Sigmoid colon (tissue), 7 donors: Measurements from ENCODE around the gene WDR4. TPM values are rescaled to one million over a fixed set of nuclear protein-coding genes. Genes with fewer than 3 reads are reported as not detected.
A peak's percentile ranks its signal among the peaks of the same experiment; 100 is the strongest.
"Not testable (repeated sequence)": the region's sequence is repeated elsewhere in the genome, so short reads cannot be mapped to it uniquely, and the experiment has no call there.

Experiments
- DNase-seq: peaks from one replicate; pipeline ENCODE4 v3.0.0-alpha.2; 2019
- H3K27ac ChIP-seq, 4 donors: fragments of 200-600 bp; sonication (generic); one replicate each; pipeline ENCODE4 v1.5.1; 2016 to 2019; ENCODE audit warnings: mild to moderate bottlenecking in 1 of 4
- H3K27me3 ChIP-seq, 3 donors: fragments of 200-600 bp; sonication (generic); one replicate each; pipeline ENCODE4 v1.5.1; 2019; ENCODE audit warnings: mild to moderate bottlenecking in 1 of 3
- H3K36me3 ChIP-seq, 4 donors: fragments of 200-600 bp; sonication (generic); one replicate each; pipeline ENCODE4 v1.5.1; 2016 to 2019
- H3K4me1 ChIP-seq, 4 donors: fragments of 200-600 bp; sonication (generic); one replicate each; pipeline ENCODE4 v1.5.1; 2017 to 2019
- H3K4me3 ChIP-seq, 4 donors: fragments of 200-600 bp; sonication (generic); one replicate each; pipeline ENCODE4 v1.5.1; 2017 to 2019; ENCODE audit warnings: mild to moderate bottlenecking in 2 of 4, moderate library complexity in 1 of 4
- H3K9me3 ChIP-seq, 4 donors: fragments of 200-600 bp in 3 of 4; sonication (generic) in 3 of 4; one replicate each; pipeline versions ENCODE4 v1.5.1 to v1.6.1; 2013 to 2019
- CTCF ChIP-seq, 4 experiments: fragments of 450-650 bp in 3 of 4; fragments of 200-600 bp in 1 of 4; IDR thresholded peaks; one replicate each; pipeline ENCODE4 v1.5.1; 2016 to 2019; ENCODE audit warnings: antibody characterized with exemption in 4 of 4, mild to moderate bottlenecking in 3 of 4, moderate library complexity in 2 of 4
- EP300 ChIP-seq, 4 donors: sonication (generic); formaldehyde crosslinking; IDR thresholded peaks; one replicate each; pipeline ENCODE4 v1.6.1; 2017; ENCODE audit warnings: antibody characterized with exemption in 4 of 4
- POLR2A ChIP-seq, 2 donors: fragments of 450-650 bp; IDR thresholded peaks; one replicate each; pipeline ENCODE4 v1.6.1; 2016; ENCODE audit warnings: antibody characterized with exemption in 2 of 2, mild to moderate bottlenecking in 2 of 2, moderate library complexity in 2 of 2
- POLR2AphosphoS5 ChIP-seq, 4 donors: sonication (generic); formaldehyde crosslinking; IDR thresholded peaks; one replicate each; pipeline ENCODE4 v1.6.1; 2017; ENCODE audit warnings: antibody characterized with exemption in 4 of 4
- WGBS, 2 donors: extraction: QIAGEN DNeasy Blood & Tissue Kit; methylation state at CpG; one replicate each; pipeline ENCODE4 v1.1.7; 2013; 5-methylcytosine and 5-hydroxymethylcytosine counted together
- intact Hi-C: fragments of 100-400 bp; cut with DNase I; formaldehyde crosslinking; loops from one replicate; pipeline ENCODE4 v1.15.1; 2023
- polyA plus RNA-seq, 3 donors: library from polyadenylated mRNA; stranded (reverse); fragments of 200-250 nt; gene quantifications; one replicate each; pipeline ENCODE4 v1.2.3, GENCODE V29; 2013
- total RNA-seq, 4 donors: library from RNA; depleted of rRNA; stranded (reverse); fragments of >200 nt; gene quantifications; one replicate each; pipeline ENCODE4 v1.1.0, GENCODE V29; 2016
- donor health status: healthy with polysubstance abuse.
- donor health status: Bipolar disorder and iron deficiency.
- donor health status: healthy.

WDR4 gene
- total and polyA plus RNA-seq, 7 donors = 2.8 to 23.5 (median 4.2) TPM

GRCh38 chr21:42848932-42849758, 30.2 kb downstream of the WDR4 start:
- no peak for DNase-seq
- no peak overlapping the region for H3K4me3 ChIP-seq
- intact Hi-C loops = no loop called here
- H3K9me3 ChIP-seq = no peaks in the 10 kb centered on the region
- WGBS, 2 donors = 92 to 96% methylated on average over 54 of the region's 54 CpGs
- no peak overlapping the region for H3K27ac ChIP-seq
- peaks cover 0 to 17% (median 0%) of the 10 kb centered on the region in 4 donors for H3K4me1 ChIP-seq
- peaks cover 5 to 84% (median 32%) of the 10 kb centered on the region in 4 donors for H3K36me3 ChIP-seq
- no peak for TF ChIP-seq EP300 (IDR thresholded peaks at IDR 0.05)
- TF ChIP-seq POLR2AphosphoS5 (IDR thresholded peaks at IDR 0.05) = no peak
- TF ChIP-seq CTCF (IDR thresholded peaks at IDR 0.05) = no peak
- no peak for TF ChIP-seq POLR2A (IDR thresholded peaks at IDR 0.05)
- H3K27me3 ChIP-seq = no peaks in the 10 kb centered on the region

GRCh38 chr21:42848144-42848931, 31.0 kb downstream of the WDR4 start:
- H3K4me3 ChIP-seq, intact Hi-C loops, H3K27me3 ChIP-seq, H3K27ac ChIP-seq, DNase-seq, H3K9me3 ChIP-seq: not testable (repeated sequence)
- H3K36me3 ChIP-seq = peaks cover 5 to 76% (median 24%) of the 10 kb centered on the region in 4 donors
- peaks cover 0 to 17% (median 0%) of the 10 kb centered on the region in 4 donors for H3K4me1 ChIP-seq
- WGBS, 2 donors = 97 to 98% methylated on average over 95 of the region's 95 CpGs

GRCh38 chr21:42847726-42848125, 31.6 kb downstream of the WDR4 start:
- Histone ChIP-seq H3K4me1 (peaks cover 0 to 17% (median 0%) of the 10 kb centered on the region in 4 donors), H3K27ac (no peak overlapping the region), H3K36me3 (peaks cover 5 to 74% (median 23%) of the 10 kb centered on the region in 4 donors), H3K27me3 (no peaks in the 10 kb centered on the region), H3K4me3 (no peak overlapping the region), H3K9me3 (no peaks in the 10 kb centered on the region)
- peak; percentile 28 for DNase-seq
- no peak for TF ChIP-seq POLR2A (IDR thresholded peaks at IDR 0.05)
- TF ChIP-seq CTCF (IDR thresholded peaks at IDR 0.05) = no peak
- TF ChIP-seq POLR2AphosphoS5 (IDR thresholded peaks at IDR 0.05) = no peak
- TF ChIP-seq EP300 (IDR thresholded peaks at IDR 0.05) = no peak
- 96 to 97% methylated on average over 4 of the region's 4 CpGs for WGBS, 2 donors
- intact Hi-C loops = no loop called here

- H3K9me3 ChIP-seq = no peaks in the 10 kb centered on the region
- H3K4me3 ChIP-seq = no peak overlapping the region
- no peaks in the 10 kb centered on the region for H3K27me3 ChIP-seq
- intact Hi-C loops = no loop called here
- 86 to 90% methylated on average over 18 of the region's 18 CpGs for WGBS, 2 donors
- H3K4me1 ChIP-seq = peaks cover 0 to 17% (median 0%) of the 10 kb centered on the region in 4 donors
- no peak for TF ChIP-seq POLR2AphosphoS5 (IDR thresholded peaks at IDR 0.05)
- TF ChIP-seq EP300 (IDR thresholded peaks at IDR 0.05) = no peak
- no peak for TF ChIP-seq CTCF (IDR thresholded peaks at IDR 0.05)
- TF ChIP-seq POLR2A (IDR thresholded peaks at IDR 0.05) = no peak
- H3K27ac ChIP-seq = no peak overlapping the region
- peaks cover 5 to 74% (median 24%) of the 10 kb centered on the region in 4 donors for H3K36me3 ChIP-seq
- DNase-seq = peak; percentile 55
Measured at GRCh38 chr21:42847051-42847707, 32.2 kb downstream of the WDR4 start.
